HG03571 (cell line): Measurements from ENCODE around the gene HTR2B.
"Not testable (repeated sequence)": the region's sequence is repeated elsewhere in the genome, so short reads cannot be mapped to it uniquely, and the experiment has no call there.

ENCODE experiments used
- ATAC-seq: cut with Tn5 transposase; IDR thresholded peaks from one replicate; pipeline ENCODE4 v1.9.1; 2021; ENCODE audit not compliant: unreplicated experiment

Gene HTR2B

GRCh38 chr2:231124838-231125568 lies at the start of gene HTR2B:
Gene HTR2B, minus strand, starts transcription at chr2:231125042. Its CDS starts 1,278 bp downstream, at chr2:231123764.
- ATAC-seq, result no peak

- no peak for ATAC-seq
These were observed 49.4 kb upstream of the HTR2B start for GRCh38 chr2:231174211-231174651.

- ATAC-seq, result no peak
These were observed 47.2 kb upstream of the HTR2B start for GRCh38 chr2:231172025-231172424.

- no peak for ATAC-seq
These were observed 45.2 kb upstream of the HTR2B start for GRCh38 chr2:231170055-231170454.

GRCh38 chr2:231169488-231169887 lies 44.6 kb upstream of the HTR2B start:
- ATAC-seq, result no peak

GRCh38 chr2:231168460-231169139 lies 43.8 kb upstream of the HTR2B start:
- no peak for ATAC-seq

GRCh38 chr2:231167745-231168459 lies 43.1 kb upstream of the HTR2B start:
- ATAC-seq, result no peak

- ATAC-seq, result no peak
These were observed 38.7 kb upstream of the HTR2B start for GRCh38 chr2:231163414-231164095.

GRCh38 chr2:231163011-231163410 lies 38.2 kb upstream of the HTR2B start:
- no peak for ATAC-seq

- ATAC-seq, result no peak
These were observed 37.1 kb upstream of the HTR2B start for GRCh38 chr2:231161877-231162329.

GRCh38 chr2:231161252-231161839 lies 36.5 kb upstream of the HTR2B start:
- no peak for ATAC-seq

- no peak for ATAC-seq
These were observed 35.9 kb upstream of the HTR2B start for GRCh38 chr2:231160701-231161100.

GRCh38 chr2:231159306-231159705 lies 34.5 kb upstream of the HTR2B start:
- ATAC-seq, result no peak

- ATAC-seq, result no peak
These were observed 28.1 kb upstream of the HTR2B start for GRCh38 chr2:231152800-231153557.

- no peak for ATAC-seq
These were observed 21.8 kb upstream of the HTR2B start for GRCh38 chr2:231146665-231147064.

- ATAC-seq, result no peak
These were observed 20.1 kb upstream of the HTR2B start for GRCh38 chr2:231144896-231145295.

GRCh38 chr2:231140808-231141207 lies 16.0 kb upstream of the HTR2B start:
- ATAC-seq, result not testable (repeated sequence)

- ATAC-seq, result no peak
These were observed 15.0 kb upstream of the HTR2B start for GRCh38 chr2:231139796-231140195.

GRCh38 chr2:231138699-231139098 lies 13.9 kb upstream of the HTR2B start:
- ATAC-seq, result no peak
